Measurements from ENCODE around the gene IP6K2.
"Not testable (repeated sequence)": the region's sequence is repeated elsewhere in the genome, so short reads cannot be mapped to it uniquely, and the experiment has no call there.

Gene IP6K2

GRCh38 chr3:48739617-48739954, 22.6 kb upstream of the IP6K2 start:
- H3K4me3 ChIP-seq (replicated peaks; ENCODE audit: low read depth, low read length), result no peak overlapping the region
- no peak for DNase-seq (ENCODE audit: low read depth)
- TF ChIP-seq CTCF (IDR thresholded peaks at IDR 0.05; ENCODE audit: low read length, missing control alignments), result no peak

GRCh38 chr3:48738926-48739616, 22.1 kb upstream of the IP6K2 start:
- no peak overlapping the region for H3K4me3 ChIP-seq (replicated peaks; ENCODE audit: low read depth, low read length)
- DNase-seq (ENCODE audit: low read depth), result no peak
- TF ChIP-seq CTCF (IDR thresholded peaks at IDR 0.05; ENCODE audit: low read length, missing control alignments), result no peak

DNA sequence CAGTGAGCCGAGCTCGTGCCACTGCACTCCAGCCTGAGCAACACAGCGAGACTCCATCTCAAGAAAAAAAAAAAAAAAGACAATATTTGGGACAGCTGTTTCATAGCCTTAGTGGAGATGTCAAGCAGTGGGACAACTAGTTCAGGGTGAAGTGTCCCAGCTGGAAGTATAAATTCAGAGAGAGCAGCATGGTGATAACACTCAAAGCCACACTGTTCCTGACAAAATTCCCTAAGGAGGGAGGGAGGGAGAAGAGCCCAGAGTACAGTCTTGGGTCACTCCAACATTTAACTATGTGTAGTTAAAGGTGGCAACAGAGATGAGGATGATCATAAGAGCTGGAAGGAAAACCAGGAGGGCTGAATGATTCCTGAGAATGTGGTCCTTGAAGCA, 21.1 kb upstream of the IP6K2 start:
- no peak for TF ChIP-seq CTCF (IDR thresholded peaks at IDR 0.05; ENCODE audit: low read length, missing control alignments)
- no peak for DNase-seq (ENCODE audit: low read depth)
- no peak overlapping the region for H3K4me3 ChIP-seq (replicated peaks; ENCODE audit: low read depth, low read length)

DNA sequence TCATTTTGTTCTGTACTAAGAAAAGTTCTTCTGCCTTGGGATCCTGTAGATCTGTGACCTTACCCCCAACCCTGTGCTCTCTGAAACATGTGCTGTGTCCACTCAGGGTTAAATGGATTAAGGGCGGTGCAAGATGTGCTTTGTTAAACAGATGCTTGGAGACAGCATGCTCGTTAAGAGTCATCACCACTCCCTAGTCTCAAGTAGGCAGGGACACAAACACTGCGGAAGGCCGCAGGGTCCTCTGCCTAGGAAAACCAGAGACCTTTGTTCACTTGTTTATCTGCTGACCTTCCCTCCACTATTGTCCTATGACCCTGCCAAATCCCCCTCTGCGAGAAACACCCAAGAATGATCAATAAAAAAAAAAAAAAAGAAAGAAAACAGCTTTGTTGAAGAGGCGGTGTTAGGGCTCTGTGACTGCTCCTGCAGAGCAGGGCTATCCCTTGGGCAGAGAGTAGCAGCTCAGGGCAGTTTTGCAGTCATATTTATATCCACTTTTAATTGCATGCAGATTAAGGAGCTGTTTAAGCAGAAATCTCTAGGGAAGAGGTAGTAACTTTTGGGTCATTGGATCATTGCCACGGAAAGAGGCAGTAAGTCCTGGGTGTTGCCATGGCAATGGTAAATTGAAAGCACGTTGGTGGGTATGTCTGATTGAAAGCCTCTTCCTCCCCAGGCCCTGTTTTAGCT, 18.2 kb upstream of the IP6K2 start:
- H3K4me3 ChIP-seq (replicated peaks; ENCODE audit: low read depth, low read length); DNase-seq (ENCODE audit: low read depth): not testable (repeated sequence)

GRCh38 chr3:48734541-48734940, 17.5 kb upstream of the IP6K2 start:
- not testable (repeated sequence) for DNase-seq (ENCODE audit: low read depth)

GRCh38 chr3:48733752-48734518, 16.9 kb upstream of the IP6K2 start:
- DNase-seq (ENCODE audit: low read depth); H3K4me3 ChIP-seq (replicated peaks; ENCODE audit: low read depth, low read length): not testable (repeated sequence)

More at GRCh38 chr3:48734541-48734940, 17.5 kb upstream of the IP6K2 start:
- H3K4me3 ChIP-seq (replicated peaks; ENCODE audit: low read depth, low read length), result not testable (repeated sequence)

DNA sequence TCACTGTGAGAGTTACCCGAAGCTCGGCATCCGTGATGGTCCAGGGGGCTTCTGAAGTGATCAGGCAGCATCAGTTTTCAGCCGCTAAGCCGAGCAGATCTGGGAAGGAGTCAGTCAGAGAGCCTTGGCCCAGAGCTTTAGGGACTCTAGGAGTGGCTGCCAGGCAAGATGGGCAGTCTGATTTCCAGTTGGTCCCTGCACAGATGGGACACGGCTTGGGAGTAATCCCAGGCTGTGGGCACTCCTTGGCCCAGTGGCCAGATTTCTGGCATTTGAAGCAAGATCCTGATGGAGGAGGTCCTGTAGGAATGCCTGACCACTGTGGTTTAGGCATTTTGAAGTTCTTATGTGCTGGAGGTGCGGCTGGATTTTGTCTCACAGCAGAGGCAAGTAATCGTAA, 10.5 kb upstream of the IP6K2 start:
- no peak for TF ChIP-seq CTCF (IDR thresholded peaks at IDR 0.05; ENCODE audit: low read length, missing control alignments)
- no peak overlapping the region for H3K4me3 ChIP-seq (replicated peaks; ENCODE audit: low read depth, low read length)
- DNase-seq (ENCODE audit: low read depth), result no peak

GRCh38 chr3:48725185-48725855, 8.3 kb upstream of the IP6K2 start:
- not testable (repeated sequence) for H3K4me3 ChIP-seq (replicated peaks; ENCODE audit: low read depth, low read length); DNase-seq (ENCODE audit: low read depth)

Data from fibroblast of pulmonary artery (primary cell).